Mesendoderm (in vitro differentiated cells): ENCODE data around the gene PCSK2.
A peak's percentile ranks its signal among the peaks of the same experiment; 100 is the strongest.

Source experiments
- DNase-seq: peaks from one replicate; pipeline ENCODE4 v3.0.0; 2013
- H2AK5ac ChIP-seq: 2 replicates; pipeline ENCODE4 v1.6.1; 2013; ENCODE audit warnings: low read length, inconsistent platforms
- H2BK120ac ChIP-seq: 2 replicates; pipeline ENCODE4 v1.6.1; 2013; ENCODE audit warnings: low read depth, mild to moderate bottlenecking, low read length, moderate library complexity, mixed read lengths
- H2BK15ac ChIP-seq: replicated peaks from 2 replicates; pipeline ENCODE4 v1.6.1; 2013; ENCODE audit warnings: low read depth, mild to moderate bottlenecking, moderate library complexity
- H2BK5ac ChIP-seq: 2 replicates; pipeline ENCODE4 v1.6.1; 2013; ENCODE audit warnings: low read length, inconsistent platforms
- H3K18ac ChIP-seq: 2 replicates; pipeline ENCODE4 v1.6.1; 2013; ENCODE audit warnings: mild to moderate bottlenecking, low read length, mixed read lengths
- H3K23ac ChIP-seq: one replicate; pipeline ENCODE4 v1.6.1; 2013; ENCODE audit warnings: low read length
- H3K27ac ChIP-seq: 2 replicates; pipeline ENCODE4 v1.5.1; 2013; ENCODE audit warnings: low read depth, mild to moderate bottlenecking, inconsistent platforms, low read length, moderate library complexity
- H3K27me3 ChIP-seq: 2 replicates; pipeline ENCODE4 v1.6.1; 2013; ENCODE audit warnings: low read length, control low read depth, mild to moderate bottlenecking, inconsistent platforms; ENCODE audit not compliant: insufficient read depth, poor library complexity
- H3K36me3 ChIP-seq: 2 replicates; pipeline ENCODE4 v1.6.1; 2013; ENCODE audit warnings: low read length, inconsistent platforms; ENCODE audit not compliant: control insufficient read depth, insufficient read depth
- H3K4ac ChIP-seq: one replicate; pipeline ENCODE4 v1.6.1; 2013; ENCODE audit warnings: low read depth, mild to moderate bottlenecking, low read length, moderate library complexity
- H3K4me1 ChIP-seq: 2 replicates; pipeline ENCODE4 v1.6.1; 2013; ENCODE audit warnings: low read depth, low read length, inconsistent platforms; ENCODE audit not compliant: control insufficient read depth
- H3K4me2 ChIP-seq: 2 replicates; pipeline ENCODE4 v1.6.1; 2013; ENCODE audit warnings: low read length
- H3K4me3 ChIP-seq: 2 replicates; pipeline ENCODE4 v1.5.1; 2013; ENCODE audit warnings: mild to moderate bottlenecking, low read length
- H3K56ac ChIP-seq: one replicate; pipeline ENCODE4 v1.6.1; 2013; ENCODE audit warnings: low read length
- H3K79me1 ChIP-seq: 2 replicates; pipeline ENCODE4 v1.6.1; 2013; ENCODE audit warnings: low read length, inconsistent platforms
- H3K79me2 ChIP-seq: 2 replicates; pipeline ENCODE4 v1.6.1; 2013; ENCODE audit warnings: mild to moderate bottlenecking, low read length; ENCODE audit not compliant: control insufficient read depth, insufficient read depth
- H3K9ac ChIP-seq: 2 replicates; pipeline ENCODE4 v1.6.1; 2013; ENCODE audit warnings: low read length, inconsistent platforms
- H4K5ac ChIP-seq: one replicate; pipeline ENCODE4 v1.6.1; 2013; ENCODE audit warnings: low read length
- H4K8ac ChIP-seq: one replicate; pipeline ENCODE4 v1.6.1; 2013; ENCODE audit warnings: low read depth, mild to moderate bottlenecking, control low read depth, low read length, moderate library complexity
- WGBS: extraction: QIAGEN DNeasy Blood & Tissue Kit; methylation state at CpG from one replicate; pipeline ENCODE4 v1.1.7; 2013; ENCODE audit warnings: low lambda C conversion rate, missing lambda C conversion rate; ENCODE audit not compliant: insufficient coverage; ENCODE audit errors: extremely low coverage; 5-methylcytosine and 5-hydroxymethylcytosine counted together

PCSK2 gene

DNA sequence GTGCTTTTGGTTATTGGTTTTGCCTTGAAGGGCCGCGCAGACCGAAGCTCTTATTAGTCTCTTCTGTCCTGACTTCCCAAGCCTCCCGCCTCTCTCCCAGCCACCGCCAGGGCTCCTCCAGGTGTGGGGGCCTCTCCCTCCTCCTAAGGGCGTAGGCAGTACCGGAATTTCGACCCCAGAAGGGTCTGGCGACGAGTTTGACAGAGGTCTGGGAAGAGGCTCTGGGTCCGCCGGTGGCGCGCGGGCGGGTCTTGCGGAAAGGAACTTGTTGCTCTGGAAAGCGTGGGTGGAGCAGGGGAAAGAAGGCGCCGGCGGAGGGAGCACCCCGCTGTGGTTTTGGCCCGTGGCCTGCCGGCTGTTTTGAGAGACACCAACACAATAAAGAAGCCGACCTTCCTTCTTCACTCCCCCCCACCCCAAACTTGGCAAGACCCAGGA lies 1.8 kb downstream of the PCSK2 start:
- Histone ChIP-seq H3K18ac (no peak overlapping the region), H3K4ac (no peak overlapping the region), H3K36me3 (no peaks in the 10 kb centered on the region), H3K4me3 (peak overlapping the region; percentile 37), H4K5ac (no peak overlapping the region), H3K4me1 (peaks cover 10% of the 10 kb centered on the region), H3K9ac (peak overlapping the region; percentile 55), H3K79me2 (no peaks in the 10 kb centered on the region), H4K8ac (no peak overlapping the region), H3K27ac (no peak overlapping the region), H2BK15ac (no peak overlapping the region), H2AK5ac (no peak overlapping the region), H3K23ac (no peak overlapping the region), H3K56ac (peak overlapping the region; percentile 69), H2BK120ac (no peak overlapping the region), H3K4me2 (peak overlapping the region; percentile 71), H3K27me3 (peaks cover 9% of the 10 kb centered on the region), H2BK5ac (no peak overlapping the region), H3K79me1 (no peaks in the 10 kb centered on the region)
- DNase-seq, result peak; percentile 60
- no CpG with 5 or more reads among the region's 25 CpGs for WGBS

DNA sequence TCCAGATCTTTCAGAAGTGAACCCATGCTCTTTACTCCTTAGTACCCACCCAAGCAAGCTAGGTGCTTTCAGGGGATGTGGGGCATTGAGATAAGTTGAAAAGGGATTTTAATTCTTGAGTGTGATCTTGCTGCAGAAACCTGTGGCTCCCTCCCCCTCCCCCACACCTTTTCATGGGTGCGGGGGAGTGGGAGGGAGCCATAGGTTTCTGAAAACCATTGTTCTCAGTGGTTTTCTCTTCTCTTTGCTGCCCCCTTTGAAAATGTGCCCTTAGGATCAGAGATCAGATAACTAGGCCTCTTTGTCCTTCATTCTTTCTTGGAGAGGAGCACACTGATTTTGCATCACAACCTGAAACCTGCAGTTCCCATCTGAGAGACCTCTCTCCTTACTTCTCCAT lies 2.4 kb downstream of the PCSK2 start:
- H3K9ac ChIP-seq, result no peak overlapping the region
- peaks cover 10% of the 10 kb centered on the region for H3K4me1 ChIP-seq
- WGBS, result no CpG with 5 or more reads among the region's 1 CpG
- no peak overlapping the region for H3K27ac ChIP-seq
- peak; percentile 61 for DNase-seq
- H3K36me3 ChIP-seq, result no peaks in the 10 kb centered on the region
- H3K4ac ChIP-seq, result no peak overlapping the region
- no peak overlapping the region for H4K8ac ChIP-seq
- H3K27me3 ChIP-seq, result peaks cover 9% of the 10 kb centered on the region
- no peak overlapping the region for H3K23ac ChIP-seq
- no peak overlapping the region for H2BK15ac ChIP-seq
- H2BK5ac ChIP-seq, result no peak overlapping the region
- H3K56ac ChIP-seq, result no peak overlapping the region
- no peak overlapping the region for H3K4me3 ChIP-seq
- H2BK120ac ChIP-seq, result no peak overlapping the region
- no peaks in the 10 kb centered on the region for H3K79me1 ChIP-seq
- H3K79me2 ChIP-seq, result no peaks in the 10 kb centered on the region
- no peak overlapping the region for H3K18ac ChIP-seq
- no peak overlapping the region for H4K5ac ChIP-seq
- peak overlapping the region; percentile 29 for H3K4me2 ChIP-seq
- H2AK5ac ChIP-seq, result no peak overlapping the region

GRCh38 chr20:17233626-17234025 lies 6.8 kb downstream of the PCSK2 start:
- H3K23ac ChIP-seq, result no peak overlapping the region
- no peak overlapping the region for H3K4me3 ChIP-seq
- H3K4me1 ChIP-seq, result peaks cover 3% of the 10 kb centered on the region
- H2AK5ac ChIP-seq, result no peak overlapping the region
- H4K5ac ChIP-seq, result no peak overlapping the region
- H3K18ac ChIP-seq, result no peak overlapping the region
- no peak overlapping the region for H3K56ac ChIP-seq
- no peaks in the 10 kb centered on the region for H3K36me3 ChIP-seq
- H2BK15ac ChIP-seq, result no peak overlapping the region
- no peak for DNase-seq
- WGBS, result no CpG with 5 or more reads among the region's 4 CpGs
- no peak overlapping the region for H2BK5ac ChIP-seq
- no peak overlapping the region for H3K4me2 ChIP-seq
- no peak overlapping the region for H2BK120ac ChIP-seq
- no peak overlapping the region for H3K4ac ChIP-seq
- H4K8ac ChIP-seq, result no peak overlapping the region
- no peaks in the 10 kb centered on the region for H3K79me2 ChIP-seq
- no peak overlapping the region for H3K9ac ChIP-seq
- no peaks in the 10 kb centered on the region for H3K27me3 ChIP-seq
- no peaks in the 10 kb centered on the region for H3K79me1 ChIP-seq
- H3K27ac ChIP-seq, result no peak overlapping the region

GRCh38 chr20:17236766-17237165 lies 9.9 kb downstream of the PCSK2 start:
- H3K9ac ChIP-seq, result no peak overlapping the region
- H4K8ac ChIP-seq, result no peak overlapping the region
- H4K5ac ChIP-seq, result no peak overlapping the region

DNA sequence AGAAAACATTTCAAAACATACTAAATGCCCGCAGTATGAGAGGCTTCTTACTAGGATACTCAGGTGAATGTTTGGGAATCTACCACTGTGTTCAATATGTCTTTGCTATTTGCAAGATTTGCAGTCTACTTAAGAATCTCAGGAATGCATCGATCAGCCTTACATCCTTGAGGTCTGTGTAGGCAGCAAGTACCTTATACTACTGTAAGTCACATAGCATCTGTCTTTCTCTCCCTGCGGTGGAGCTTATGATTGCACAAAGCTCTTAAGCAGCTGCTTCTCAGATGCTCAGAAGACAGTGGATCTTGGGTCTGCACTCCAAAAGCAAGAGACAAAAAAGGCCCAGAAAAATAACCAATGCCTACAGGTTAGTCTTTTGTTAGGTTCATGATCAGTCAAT lies 21.4 kb downstream of the PCSK2 start:
- Histone ChIP-seq H3K4ac (no peak overlapping the region), H3K36me3 (no peaks in the 10 kb centered on the region), H2AK5ac (no peak overlapping the region), H3K79me2 (no peaks in the 10 kb centered on the region), H3K18ac (no peak overlapping the region), H3K79me1 (no peaks in the 10 kb centered on the region), H2BK15ac (no peak overlapping the region), H3K23ac (no peak overlapping the region), H2BK120ac (no peak overlapping the region), H3K27me3 (no peaks in the 10 kb centered on the region), H3K9ac (no peak overlapping the region), H2BK5ac (no peak overlapping the region), H3K4me2 (no peak overlapping the region), H3K56ac (no peak overlapping the region), H3K4me3 (no peak overlapping the region), H4K5ac (no peak overlapping the region), H3K27ac (no peak overlapping the region), H3K4me1 (no peaks in the 10 kb centered on the region), H4K8ac (no peak overlapping the region)
- no CpG with 5 or more reads among the region's 3 CpGs for WGBS
- DNase-seq, result peak; percentile 37

More at GRCh38 chr20:17236766-17237165, 9.9 kb downstream of the PCSK2 start:
- Histone ChIP-seq H2AK5ac (no peak overlapping the region), H3K4me3 (no peak overlapping the region), H3K4ac (no peak overlapping the region), H2BK5ac (no peak overlapping the region), H3K4me1 (no peaks in the 10 kb centered on the region), H3K18ac (no peak overlapping the region), H3K56ac (no peak overlapping the region), H3K79me1 (no peaks in the 10 kb centered on the region), H3K27me3 (no peaks in the 10 kb centered on the region), H3K23ac (no peak overlapping the region), H2BK15ac (no peak overlapping the region), H2BK120ac (no peak overlapping the region), H3K27ac (no peak overlapping the region), H3K36me3 (no peaks in the 10 kb centered on the region), H3K4me2 (no peak overlapping the region), H3K79me2 (no peaks in the 10 kb centered on the region)
- no peak for DNase-seq

DNA sequence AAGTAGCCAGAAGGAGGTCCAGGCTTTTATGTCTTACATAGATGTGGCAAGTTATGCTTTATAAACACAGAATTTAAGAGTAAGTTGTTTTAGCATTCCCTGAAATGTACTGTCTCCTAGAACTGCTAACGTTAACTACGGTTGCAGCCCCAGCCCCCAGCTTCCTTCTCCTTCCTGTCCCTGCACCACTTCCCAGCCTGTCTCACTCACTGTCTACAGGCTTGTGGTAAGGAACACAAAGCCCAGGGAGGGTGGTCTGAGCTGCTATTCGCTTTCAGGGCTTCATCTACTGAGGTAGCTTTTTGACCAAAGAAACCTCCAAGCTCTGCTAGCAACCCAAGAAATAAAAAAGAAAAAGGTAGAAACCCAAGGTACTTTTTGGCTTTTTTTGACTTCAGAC lies 35.9 kb downstream of the PCSK2 start:
- no peak overlapping the region for H3K23ac ChIP-seq
- no peak overlapping the region for H3K27ac ChIP-seq
- H3K56ac ChIP-seq, result no peak overlapping the region
- H3K9ac ChIP-seq, result no peak overlapping the region
- no peak overlapping the region for H2BK5ac ChIP-seq
- H3K18ac ChIP-seq, result no peak overlapping the region
- H3K79me2 ChIP-seq, result no peaks in the 10 kb centered on the region
- H4K5ac ChIP-seq, result no peak overlapping the region
- H2BK120ac ChIP-seq, result no peak overlapping the region
- WGBS, result no CpG with 5 or more reads among the region's 3 CpGs
- no peak overlapping the region for H4K8ac ChIP-seq
- H3K79me1 ChIP-seq, result no peaks in the 10 kb centered on the region
- no peak overlapping the region for H3K4me2 ChIP-seq
- no peaks in the 10 kb centered on the region for H3K4me1 ChIP-seq
- H3K4ac ChIP-seq, result no peak overlapping the region
- no peak overlapping the region for H3K4me3 ChIP-seq
- no peak overlapping the region for H2BK15ac ChIP-seq
- no peaks in the 10 kb centered on the region for H3K36me3 ChIP-seq
- H2AK5ac ChIP-seq, result no peak overlapping the region
- no peak for DNase-seq
- no peaks in the 10 kb centered on the region for H3K27me3 ChIP-seq
